HepG2 (cell line): ENCODE data around the gene C20orf96. TPM values are rescaled to one million over a fixed set of nuclear protein-coding genes. Genes with fewer than 3 reads are reported as not detected.

Experiments
- CBFB ChIP-seq: sonication (generic); formaldehyde crosslinking; IDR thresholded peaks from 2 replicates; pipeline ENCODE4 v1.4.0; 2020; ENCODE audit warnings: missing genetic modification reagents
- GTF2F1 ChIP-seq: fragments of 150-350 bp; IDR thresholded peaks from 2 replicates; pipeline ENCODE4 v1.6.1; 2014; ENCODE audit warnings: low read length
- HDAC1 ChIP-seq: sonication (generic); formaldehyde crosslinking; IDR thresholded peaks from 2 replicates; pipeline ENCODE4 v1.5.1; 2020; ENCODE audit warnings: mild to moderate bottlenecking, missing genetic modification reagents
- IRX3 ChIP-seq: sonication (generic); formaldehyde crosslinking; IDR thresholded peaks from 2 replicates; pipeline ENCODE4 v1.8.1; 2023; ENCODE audit warnings: mild to moderate bottlenecking, low read depth, missing genetic modification reagents, borderline replicate concordance
- ISX ChIP-seq: sonication (generic); formaldehyde crosslinking; conservative IDR thresholded peaks from 2 replicates; pipeline ENCODE4 v1.5.0; 2020; ENCODE audit warnings: missing genetic modification reagents
- KLF12 ChIP-seq: sonication (generic); formaldehyde crosslinking; IDR thresholded peaks from 2 replicates; pipeline ENCODE4 v1.4.0; 2020; ENCODE audit warnings: missing genetic modification reagents, borderline replicate concordance
- MLLT10 ChIP-seq: sonication (generic); formaldehyde crosslinking; IDR thresholded peaks from 2 replicates; pipeline ENCODE4 v1.4.0; 2020; ENCODE audit warnings: missing genetic modification reagents
- NR3C1 ChIP-seq: sonication (generic); formaldehyde crosslinking; IDR thresholded peaks from 2 replicates; pipeline ENCODE4 v1.4.0; 2020; ENCODE audit warnings: missing genetic modification reagents
- PHF8 ChIP-seq: sonication (generic); formaldehyde crosslinking; IDR thresholded peaks from 2 replicates; pipeline ENCODE4 v1.5.0; 2020; ENCODE audit warnings: missing genetic modification reagents
- RFXAP ChIP-seq: sonication (generic); formaldehyde crosslinking; IDR thresholded peaks from 2 replicates; pipeline ENCODE4 v1.4.0; 2020; ENCODE audit warnings: missing genetic modification reagents, borderline replicate concordance
- ZEB1 ChIP-seq: IDR thresholded peaks from 2 replicates; pipeline ENCODE4 v1.6.1; 2012; ENCODE audit warnings: mild to moderate bottlenecking, low read depth, inconsistent platforms; ENCODE audit not compliant: insufficient replicate concordance
- ZNF367 ChIP-seq: sonication (generic); formaldehyde crosslinking; IDR thresholded peaks from 2 replicates; pipeline ENCODE4 v1.4.0; 2020; ENCODE audit warnings: missing genetic modification reagents, borderline replicate concordance
- ZNF510 ChIP-seq: sonication (generic); formaldehyde crosslinking; IDR thresholded peaks from 2 replicates; pipeline ENCODE4 v1.4.0; 2020; ENCODE audit warnings: low read depth, mild to moderate bottlenecking, missing genetic modification reagents
- ZNF761 ChIP-seq: sonication (generic); formaldehyde crosslinking; conservative IDR thresholded peaks from 2 replicates; pipeline ENCODE4 v1.4.0; 2020; ENCODE audit warnings: mild to moderate bottlenecking, missing genetic modification reagents
- ZNF766 ChIP-seq: sonication (generic); formaldehyde crosslinking; IDR thresholded peaks from 2 replicates; pipeline ENCODE4 v1.5.0; 2020; ENCODE audit warnings: missing genetic modification reagents, borderline replicate concordance
- polyA plus RNA-seq, 8 experiments: library from polyadenylated mRNA; depleted of rRNA in 3 of 8; stranded (reverse) in 7 of 8; unstranded in 1 of 8; fragments of >200 nt; fragmentation: Illumina TruSeq in 4 of 8; extraction: Trizol in 4 of 8; gene quantifications; 2 replicates each; pipeline versions ENCODE4 v1.2.1 to v1.2.3, GENCODE V29; 2011 to 2016; ENCODE audit warnings: low read depth in 4 of 8, missing spikeins in 1 of 8, mixed read lengths in 1 of 8; ENCODE audit not compliant: insufficient read depth in 1 of 8
- total RNA-seq, 5 experiments: library from RNA; depleted of rRNA; stranded (reverse); fragments of >200 nt; fragmentation: Illumina TruSeq; extraction: Trizol; gene quantifications; 2 replicates each; pipeline ENCODE4 v1.2.3, GENCODE V29; 2016; ENCODE audit warnings: low read depth in 1 of 5
- TF ChIP-seq, protein P1 (sequence below): sonication (generic); formaldehyde crosslinking; IDR thresholded peaks from 2 replicates; pipeline ENCODE4 v1.4.0; 2020; ENCODE audit warnings: missing genetic modification reagents
- TF ChIP-seq, protein P2 (sequence below): sonication (generic); formaldehyde crosslinking; IDR thresholded peaks from 2 replicates; pipeline ENCODE4 v1.9.0; 2021; ENCODE audit warnings: missing genetic modification reagents, mild to moderate bottlenecking, borderline replicate concordance
- TF ChIP-seq, protein P3 (sequence below): sonication (generic); formaldehyde crosslinking; IDR thresholded peaks from 2 replicates; pipeline ENCODE4 v1.5.0; 2020; ENCODE audit warnings: missing genetic modification reagents, mild to moderate bottlenecking, borderline replicate concordance
- TF ChIP-seq, protein P4 (sequence below): sonication (generic); formaldehyde crosslinking; IDR thresholded peaks from 2 replicates; pipeline ENCODE4 v1.4.0; 2020; ENCODE audit warnings: mild to moderate bottlenecking, missing genetic modification reagents
- TF ChIP-seq, protein P5 (sequence below): sonication (generic); formaldehyde crosslinking; IDR thresholded peaks from 2 replicates; pipeline ENCODE4 v1.4.0; 2020; ENCODE audit warnings: missing genetic modification reagents, mild to moderate bottlenecking, borderline replicate concordance
- TF ChIP-seq, protein P6 (sequence below): sonication (generic); formaldehyde crosslinking; IDR thresholded peaks from 2 replicates; pipeline ENCODE4 v1.8.0; 2022; ENCODE audit warnings: mild to moderate bottlenecking, missing genetic modification reagents

C20orf96 gene
- total and polyA plus RNA-seq, 2 of the 13 experiments (the other 11 are each of a cell fraction or from before 2014, with no cell fraction given): 3.8 to 20.6 TPM

DNA sequence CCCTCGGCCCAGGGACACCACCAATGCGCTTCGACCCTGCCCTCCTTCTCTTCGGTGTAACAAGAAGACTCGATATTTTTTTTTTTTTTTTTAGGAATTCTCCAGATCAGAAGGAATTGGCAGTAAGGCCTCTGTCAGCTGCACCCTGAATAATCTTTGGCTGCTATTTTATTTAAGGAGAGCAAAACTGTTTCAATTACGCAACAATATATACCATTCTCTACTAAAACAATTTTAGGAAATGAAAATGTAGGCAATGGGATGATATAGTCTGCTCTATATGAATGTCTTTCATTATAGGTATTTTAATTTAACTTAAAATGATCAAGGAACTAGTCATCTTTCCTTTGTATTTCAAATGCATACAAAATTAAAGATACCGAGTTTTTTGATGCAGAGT, 20.1 kb upstream of the C20orf96 start (continued):
- TF ChIP-seq, protein P1, sequence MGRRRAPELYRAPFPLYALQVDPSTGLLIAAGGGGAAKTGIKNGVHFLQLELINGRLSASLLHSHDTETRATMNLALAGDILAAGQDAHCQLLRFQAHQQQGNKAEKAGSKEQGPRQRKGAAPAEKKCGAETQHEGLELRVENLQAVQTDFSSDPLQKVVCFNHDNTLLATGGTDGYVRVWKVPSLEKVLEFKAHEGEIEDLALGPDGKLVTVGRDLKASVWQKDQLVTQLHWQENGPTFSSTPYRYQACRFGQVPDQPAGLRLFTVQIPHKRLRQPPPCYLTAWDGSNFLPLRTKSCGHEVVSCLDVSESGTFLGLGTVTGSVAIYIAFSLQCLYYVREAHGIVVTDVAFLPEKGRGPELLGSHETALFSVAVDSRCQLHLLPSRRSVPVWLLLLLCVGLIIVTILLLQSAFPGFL: no peak
- no peak for TF ChIP-seq ZNF367 (CRISPR knock-in tag)
- 0 out of 2 replicates have a peak, but pooled peaks have one; percentile 49 for TF ChIP-seq KLF12 (CRISPR knock-in tag)
- TF ChIP-seq ISX (CRISPR knock-in tag): 0 out of 2 replicates have a peak, but pooled peaks have one; percentile 36
- 0 out of 2 replicates have a peak, but pooled peaks have one; percentile 50 for TF ChIP-seq ZNF761
- no peak for TF ChIP-seq ZNF766
- TF ChIP-seq PHF8 (CRISPR knock-in tag): no peak
- TF ChIP-seq ZEB1: peak; percentile 21
- TF ChIP-seq IRX3 (CRISPR knock-in tag): no peak
- TF ChIP-seq, protein P2, sequence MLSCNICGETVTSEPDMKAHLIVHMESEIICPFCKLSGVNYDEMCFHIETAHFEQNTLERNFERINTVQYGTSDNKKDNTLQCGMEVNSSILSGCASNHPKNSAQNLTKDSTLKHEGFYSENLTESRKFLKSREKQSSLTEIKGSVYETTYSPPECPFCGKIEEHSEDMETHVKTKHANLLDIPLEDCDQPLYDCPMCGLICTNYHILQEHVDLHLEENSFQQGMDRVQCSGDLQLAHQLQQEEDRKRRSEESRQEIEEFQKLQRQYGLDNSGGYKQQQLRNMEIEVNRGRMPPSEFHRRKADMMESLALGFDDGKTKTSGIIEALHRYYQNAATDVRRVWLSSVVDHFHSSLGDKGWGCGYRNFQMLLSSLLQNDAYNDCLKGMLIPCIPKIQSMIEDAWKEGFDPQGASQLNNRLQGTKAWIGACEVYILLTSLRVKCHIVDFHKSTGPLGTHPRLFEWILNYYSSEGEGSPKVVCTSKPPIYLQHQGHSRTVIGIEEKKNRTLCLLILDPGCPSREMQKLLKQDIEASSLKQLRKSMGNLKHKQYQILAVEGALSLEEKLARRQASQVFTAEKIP: no peak
- TF ChIP-seq, protein P3, sequence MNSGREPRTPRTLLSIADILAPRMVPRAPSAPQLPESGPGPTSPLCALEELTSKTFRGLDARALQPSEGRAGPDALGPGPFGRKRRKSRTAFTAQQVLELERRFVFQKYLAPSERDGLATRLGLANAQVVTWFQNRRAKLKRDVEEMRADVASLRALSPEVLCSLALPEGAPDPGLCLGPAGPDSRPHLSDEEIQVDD: no peak
- TF ChIP-seq MLLT10 (CRISPR knock-in tag): no peak
- no peak for TF ChIP-seq ZNF510 (CRISPR knock-in tag)
- no peak for TF ChIP-seq RFXAP (CRISPR knock-in tag)
- TF ChIP-seq HDAC1 (CRISPR knock-in tag): no peak
- TF ChIP-seq, protein P4, sequence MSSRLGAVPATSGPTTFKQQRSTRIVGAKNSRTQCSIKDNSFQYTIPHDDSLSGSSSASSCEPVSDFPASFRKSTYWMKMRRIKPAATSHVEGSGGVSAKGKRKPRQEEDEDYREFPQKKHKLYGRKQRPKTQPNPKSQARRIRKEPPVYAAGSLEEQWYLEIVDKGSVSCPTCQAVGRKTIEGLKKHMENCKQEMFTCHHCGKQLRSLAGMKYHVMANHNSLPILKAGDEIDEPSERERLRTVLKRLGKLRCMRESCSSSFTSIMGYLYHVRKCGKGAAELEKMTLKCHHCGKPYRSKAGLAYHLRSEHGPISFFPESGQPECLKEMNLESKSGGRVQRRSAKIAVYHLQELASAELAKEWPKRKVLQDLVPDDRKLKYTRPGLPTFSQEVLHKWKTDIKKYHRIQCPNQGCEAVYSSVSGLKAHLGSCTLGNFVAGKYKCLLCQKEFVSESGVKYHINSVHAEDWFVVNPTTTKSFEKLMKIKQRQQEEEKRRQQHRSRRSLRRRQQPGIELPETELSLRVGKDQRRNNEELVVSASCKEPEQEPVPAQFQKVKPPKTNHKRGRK (CRISPR knock-in tag): no peak
- TF ChIP-seq, protein P5, sequence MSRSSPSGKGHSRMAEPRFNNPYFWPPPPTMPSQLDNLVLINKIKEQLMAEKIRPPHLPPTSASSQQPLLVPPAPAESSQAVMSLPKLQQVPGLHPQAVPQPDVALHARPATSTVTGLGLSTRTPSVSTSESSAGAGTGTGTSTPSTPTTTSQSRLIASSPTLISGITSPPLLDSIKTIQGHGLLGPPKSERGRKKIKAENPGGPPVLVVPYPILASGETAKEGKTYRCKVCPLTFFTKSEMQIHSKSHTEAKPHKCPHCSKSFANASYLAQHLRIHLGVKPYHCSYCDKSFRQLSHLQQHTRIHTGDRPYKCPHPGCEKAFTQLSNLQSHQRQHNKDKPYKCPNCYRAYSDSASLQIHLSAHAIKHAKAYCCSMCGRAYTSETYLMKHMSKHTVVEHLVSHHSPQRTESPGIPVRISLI (CRISPR knock-in tag): peak; percentile 85; the same call in 1 of the 2 replicates
- 0 out of 2 replicates have a peak, but pooled peaks have one; percentile 5 for TF ChIP-seq CBFB (CRISPR knock-in tag)
- no peak for TF ChIP-seq GTF2F1
- TF ChIP-seq, protein P6, sequence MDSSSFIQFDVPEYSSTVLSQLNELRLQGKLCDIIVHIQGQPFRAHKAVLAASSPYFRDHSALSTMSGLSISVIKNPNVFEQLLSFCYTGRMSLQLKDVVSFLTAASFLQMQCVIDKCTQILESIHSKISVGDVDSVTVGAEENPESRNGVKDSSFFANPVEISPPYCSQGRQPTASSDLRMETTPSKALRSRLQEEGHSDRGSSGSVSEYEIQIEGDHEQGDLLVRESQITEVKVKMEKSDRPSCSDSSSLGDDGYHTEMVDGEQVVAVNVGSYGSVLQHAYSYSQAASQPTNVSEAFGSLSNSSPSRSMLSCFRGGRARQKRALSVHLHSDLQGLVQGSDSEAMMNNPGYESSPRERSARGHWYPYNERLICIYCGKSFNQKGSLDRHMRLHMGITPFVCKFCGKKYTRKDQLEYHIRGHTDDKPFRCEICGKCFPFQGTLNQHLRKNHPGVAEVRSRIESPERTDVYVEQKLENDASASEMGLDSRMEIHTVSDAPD (CRISPR knock-in tag): no peak
- no peak for TF ChIP-seq NR3C1 (CRISPR knock-in tag)
